Activated CD8-positive, alpha-beta memory T cell treated with anti-CD3 and anti-CD28 coated beads for 36 hours (primary cell): ENCODE measurements around the gene AKAP6. TPM values are rescaled to one million over a fixed set of nuclear protein-coding genes. Genes with fewer than 3 reads are reported as not detected.
"Not testable (repeated sequence)": the region's sequence is repeated elsewhere in the genome, so short reads cannot be mapped to it uniquely, and the experiment has no call there.

Experiments used
- CTCF ChIA-PET: fragments of 350-600 bp; sonication (Branson Sonifier 250); formaldehyde crosslinking; loops from one replicate; lab custom pipeline; 2021; ENCODE audit warnings: antibody characterized with exemption; lab: Charles Lee
- POLR2A ChIA-PET: fragments of 350-600 bp; sonication (Branson Sonifier 250); formaldehyde crosslinking; loops from one replicate; lab custom pipeline; 2021; ENCODE audit warnings: antibody characterized with exemption; lab: Charles Lee
- total RNA-seq, 2 experiments: library from RNA; stranded (reverse); gene quantifications; one replicate each; pipeline ENCODE4 v1.2.3, GENCODE V29; 2021

The AKAP6 gene
- total RNA-seq, 2 experiments from 2014 or later = 0.65 to 1.3 TPM

- ChIA-PET POLR2A (no interaction called here), CTCF (no interaction called here)
Measured at GRCh38 chr14:32546246-32546645, 217.1 kb downstream of the AKAP6 start.

- CTCF ChIA-PET = no interaction called here
Measured at GRCh38 chr14:32552766-32553165, 223.7 kb downstream of the AKAP6 start.

GRCh38 chr14:32559048-32559447 is 229.9 kb downstream of the AKAP6 start:
- ChIA-PET POLR2A (no interaction called here), CTCF (no interaction called here)

More at GRCh38 chr14:32552766-32553165, 223.7 kb downstream of the AKAP6 start:
- POLR2A ChIA-PET = no interaction called here

GRCh38 chr14:32559590-32559989 is 230.5 kb downstream of the AKAP6 start:
- ChIA-PET POLR2A (no interaction called here), CTCF (no interaction called here)

GRCh38 chr14:32560209-32560857 is 231.2 kb downstream of the AKAP6 start:
- ChIA-PET CTCF (no interaction called here), POLR2A (no interaction called here)

GRCh38 chr14:32561520-32561919 is 232.4 kb downstream of the AKAP6 start:
- ChIA-PET CTCF (no interaction called here), POLR2A (no interaction called here)

GRCh38 chr14:32564596-32564995 is 235.5 kb downstream of the AKAP6 start:
- POLR2A ChIA-PET = no interaction called here
- CTCF ChIA-PET = no interaction called here

- POLR2A ChIA-PET = no interaction called here
- CTCF ChIA-PET = no interaction called here
Measured at GRCh38 chr14:32565256-32565655, 236.2 kb downstream of the AKAP6 start.

GRCh38 chr14:32567543-32568384 is 238.7 kb downstream of the AKAP6 start:
- ChIA-PET CTCF (no interaction called here), POLR2A (no interaction called here)

- CTCF ChIA-PET = no interaction called here
- POLR2A ChIA-PET = no interaction called here
Measured at GRCh38 chr14:32571551-32571950, 242.5 kb downstream of the AKAP6 start.

- ChIA-PET CTCF (no interaction called here), POLR2A (no interaction called here)
Measured at GRCh38 chr14:32571995-32572866, 243.1 kb downstream of the AKAP6 start.

- ChIA-PET CTCF (no interaction called here), POLR2A (no interaction called here)
Measured at GRCh38 chr14:32572867-32573150, 243.7 kb downstream of the AKAP6 start.

GRCh38 chr14:32574269-32574668 is 245.2 kb downstream of the AKAP6 start:
- CTCF ChIA-PET = no interaction called here
- POLR2A ChIA-PET = no interaction called here

GRCh38 chr14:32576088-32576795 is 247.1 kb downstream of the AKAP6 start:
- ChIA-PET CTCF (interaction anchor here (1.2 kb wide), 1 partner anchor 1217 kb away, joined by 4 read pairs; no protein-coding TSS in a partner anchor), POLR2A (no interaction called here)

GRCh38 chr14:32576977-32577376 is 247.9 kb downstream of the AKAP6 start:
- POLR2A ChIA-PET = no interaction called here
- CTCF ChIA-PET = no interaction called here

- ChIA-PET POLR2A (no interaction called here), CTCF (no interaction called here)
Measured at GRCh38 chr14:32578181-32578580, 249.1 kb downstream of the AKAP6 start.

- CTCF ChIA-PET, POLR2A ChIA-PET: not testable (repeated sequence)
Measured at GRCh38 chr14:32583427-32583826, 254.3 kb downstream of the AKAP6 start.

- ChIA-PET POLR2A (no interaction called here), CTCF (no interaction called here)
Measured at GRCh38 chr14:32584079-32584478, 255.0 kb downstream of the AKAP6 start.

GRCh38 chr14:32587461-32587860 is 258.4 kb downstream of the AKAP6 start:
- ChIA-PET POLR2A (no interaction called here), CTCF (no interaction called here)
